HCT116 (cell line): ENCODE data around the gene FAF2. TPM values are rescaled to one million over a fixed set of nuclear protein-coding genes. Genes with fewer than 3 reads are reported as not detected.

Experiments
- ATAC-seq: fragments of 200-7000 bp; cut with Tn5 transposase; 2 replicates; pipeline ENCODE4 v1.9.1; 2020; ENCODE audit warnings: mild to moderate bottlenecking, moderate library complexity
- BruUV-seq: library from RNA; stranded (reverse); fragments of 400-500 nt; replicated peaks from 2 replicates; lab custom pipeline; 2021; lab: Mats Ljungman, UMichigan
- CTCF ChIA-PET: fragments of 300-600 bp; sonication (Branson Sonifier 250); formaldehyde crosslinking; loops from one replicate; lab custom pipeline; 2021; ENCODE audit warnings: antibody characterized with exemption; lab: Charles Lee
- POLR2A ChIA-PET: fragments of 300-600, 350-600 bp; sonication (Branson Sonifier 250); formaldehyde crosslinking; loops from one replicate; lab custom pipeline; 2021; ENCODE audit warnings: antibody characterized with exemption; lab: Charles Lee
- RAD21 ChIA-PET, 2 experiments: fragments of 300-600 bp; sonication (Branson Sonifier 250); formaldehyde crosslinking; loops; one replicate each; lab custom pipeline; 2023; ENCODE audit warnings: low total read pairs in 2 of 2; ENCODE audit not compliant: uncharacterized antibody in 2 of 2, unreplicated experiment in 2 of 2, low non-redundant PET in 1 of 2; lab: Charles Lee
- DNase-seq: peaks from one replicate; pipeline ENCODE4 v3.0.0-alpha.2; 2010; ENCODE audit warnings: low read depth, low spot score
- H2AFZ ChIP-seq: fragments of 200-600 bp; shearing (Covaris generic), sonication (generic); 2 replicates; pipeline ENCODE4 v1.6.1; 2017; ENCODE audit warnings: low read depth, mixed run types, mixed read lengths, antibody characterized with exemption, low read length; ENCODE audit not compliant: poor library complexity, severe bottlenecking
- H3K27ac ChIP-seq: 2 replicates; pipeline ENCODE4 v1.5.1; 2012; ENCODE audit warnings: low read depth, low read length
- H3K27me3 ChIP-seq: fragments of 200-600 bp; sonication (generic); 2 replicates; pipeline ENCODE4 v1.6.1; 2016; ENCODE audit warnings: mixed run types, low read length, mixed read lengths; ENCODE audit not compliant: insufficient read depth
- H3K36me3 ChIP-seq, 2 experiments: fragments of 200-500 bp in 1 of 2; fragments of 200-600 bp in 1 of 2; sonication (Bioruptor generic) in 1 of 2; sonication (generic) in 1 of 2; 2 replicates each; pipeline versions ENCODE4 v1.5.1 to v1.6.1; 2014 to 2016; ENCODE audit warnings: low read length in 2 of 2, inconsistent platforms in 1 of 2, mixed read lengths in 1 of 2, mixed run types in 1 of 2; ENCODE audit not compliant: insufficient read depth in 2 of 2, control insufficient read depth in 1 of 2
- H3K4me1 ChIP-seq, 2 experiments: fragments of 200-600 bp in 1 of 2; sonication (generic) in 1 of 2; 2 replicates each; pipeline versions ENCODE4 v1.5.1 to v1.6.1; 2012 to 2017; ENCODE audit warnings: low read length in 2 of 2, inconsistent platforms in 1 of 2, mild to moderate bottlenecking in 1 of 2, mixed read lengths in 1 of 2, mixed run types in 1 of 2, moderate library complexity in 1 of 2; ENCODE audit not compliant: insufficient read depth in 2 of 2, control insufficient read depth in 1 of 2
- H3K4me2 ChIP-seq: fragments of 200-600 bp; sonication (generic); 2 replicates; pipeline ENCODE4 v1.6.1; 2017; ENCODE audit warnings: mixed run types, low read length, mixed read lengths
- H3K4me3 ChIP-seq, 2 experiments: fragments of 200-600 bp in 1 of 2; sonication (generic) in 1 of 2; replicated peaks in 1 of 2; 2 replicates each; pipeline ENCODE4 v1.5.1; 2011 to 2016; ENCODE audit warnings: low read length in 2 of 2, control low read depth in 1 of 2, low read depth in 1 of 2, mild to moderate bottlenecking in 1 of 2, mixed read lengths in 1 of 2, mixed run types in 1 of 2
- H3K79me2 ChIP-seq: fragments of 200-600 bp; sonication (generic); 2 replicates; pipeline ENCODE4 v1.6.1; 2017; ENCODE audit warnings: mild to moderate bottlenecking, mixed run types, low read length, moderate library complexity, mixed read lengths; ENCODE audit not compliant: insufficient read depth
- H3K9ac ChIP-seq: fragments of 200-600 bp; sonication (generic); 2 replicates; pipeline ENCODE4 v1.6.1; 2016; ENCODE audit warnings: low read length, mixed read lengths
- H3K9me2 ChIP-seq: fragments of 200-600 bp; sonication (generic), shearing (Covaris generic); 2 replicates; pipeline ENCODE4 v1.6.1; 2017; ENCODE audit warnings: mixed run types, mild to moderate bottlenecking, moderate library complexity; ENCODE audit not compliant: insufficient read depth
- H3K9me3 ChIP-seq, 2 experiments: fragments of 200-500 bp in 1 of 2; fragments of 200-600 bp in 1 of 2; sonication (Bioruptor generic) in 1 of 2; sonication (generic) in 1 of 2; 2 replicates each; pipeline ENCODE4 v1.6.1; 2014 to 2017; ENCODE audit warnings: low read length in 2 of 2, mixed read lengths in 2 of 2, inconsistent platforms in 1 of 2, low read depth in 1 of 2, mild to moderate bottlenecking in 1 of 2, mixed run types in 1 of 2, moderate library complexity in 1 of 2; ENCODE audit not compliant: control insufficient read depth in 1 of 2, insufficient read depth in 1 of 2
- H4K20me1 ChIP-seq: fragments of 200-600 bp; sonication (generic), shearing (Covaris generic); 2 replicates; pipeline ENCODE4 v1.6.1; 2017; ENCODE audit warnings: mixed run types, mild to moderate bottlenecking, moderate library complexity; ENCODE audit not compliant: insufficient read depth
- ATF3 ChIP-seq: IDR thresholded peaks from 2 replicates; pipeline ENCODE4 v1.6.1; 2012
- CBX3 ChIP-seq: IDR thresholded peaks from 2 replicates; pipeline ENCODE4 v1.6.1; 2012; ENCODE audit warnings: low read depth
- CTCF ChIP-seq, 3 experiments: fragments of 200-600 bp in 1 of 3; sonication (generic) in 1 of 3; IDR thresholded peaks in 2 of 3; conservative IDR thresholded peaks in 1 of 3; 2 replicates each; pipeline ENCODE4 v1.5.1; 2012 to 2017; ENCODE audit warnings: low read depth in 2 of 3, low read length in 2 of 3, antibody characterized with exemption in 1 of 3, borderline replicate concordance in 1 of 3, control low read depth in 1 of 3, mild to moderate bottlenecking in 1 of 3, mixed read lengths in 1 of 3, mixed run types in 1 of 3, moderate library complexity in 1 of 3; ENCODE audit not compliant: insufficient read depth in 1 of 3
- EZH2 ChIP-seq: fragments of 200-600 bp; sonication (generic); IDR thresholded peaks from 2 replicates; pipeline ENCODE4 v1.6.1; 2017; ENCODE audit warnings: antibody characterized with exemption, mixed run types
- EZH2phosphoT487 ChIP-seq: fragments of 200-600 bp; IDR thresholded peaks from 2 replicates; pipeline ENCODE4 v1.6.1; 2018; ENCODE audit warnings: antibody characterized with exemption, borderline replicate concordance
- FOSL1 ChIP-seq: IDR thresholded peaks from 2 replicates; pipeline ENCODE4 v1.6.1; 2012; ENCODE audit warnings: low read depth
- JUND ChIP-seq: IDR thresholded peaks from 2 replicates; pipeline ENCODE4 v1.6.1; 2012
- MAX ChIP-seq: IDR thresholded peaks from 2 replicates; pipeline ENCODE4 v1.6.1; 2012
- POLR2A ChIP-seq: IDR thresholded peaks from 2 replicates; pipeline ENCODE4 v1.7.0; 2011; ENCODE audit warnings: borderline replicate concordance; ENCODE audit not compliant: insufficient read depth, insufficient read length; ENCODE audit errors: extremely low read depth
- POLR2AphosphoS5 ChIP-seq: IDR thresholded peaks from 2 replicates; pipeline ENCODE4 v1.6.1; 2011; ENCODE audit warnings: mild to moderate bottlenecking, low read depth, low read length, moderate library complexity
- REST ChIP-seq: IDR thresholded peaks from 2 replicates; pipeline ENCODE4 v1.6.1; 2012; ENCODE audit warnings: low read depth
- SP1 ChIP-seq: IDR thresholded peaks from 2 replicates; pipeline ENCODE4 v1.6.1; 2012; ENCODE audit warnings: low read depth
- SRF ChIP-seq: IDR thresholded peaks from 2 replicates; pipeline ENCODE4 v1.6.1; 2012; ENCODE audit warnings: low read depth
- ZBTB33 ChIP-seq: IDR thresholded peaks from 2 replicates; pipeline ENCODE4 v1.6.1; 2011; ENCODE audit warnings: mild to moderate bottlenecking, low read length, moderate library complexity; ENCODE audit not compliant: insufficient replicate concordance; ENCODE audit errors: extremely low read depth
- ZNF274 ChIP-seq: fragments of 200-500 bp; sonication (Bioruptor generic); IDR thresholded peaks from 2 replicates; pipeline ENCODE4 v1.6.1; 2014; ENCODE audit warnings: mild to moderate bottlenecking, low read depth, low read length, inconsistent platforms
- intact Hi-C: fragments of 100-400 bp; cut with micrococcal nuclease; formaldehyde crosslinking; loops from 2 replicates; pipeline ENCODE4 v1.10.0; 2022
- total RNA-seq: library from RNA; stranded (reverse); gene quantifications from one replicate; pipeline ENCODE4 v1.2.1, GENCODE V29; 2021; ENCODE audit not compliant: unreplicated experiment

Gene FAF2
- total RNA-seq, 1 experiment from 2014 or later: 51.9 TPM

- Histone ChIP-seq H3K4me3 (no peak overlapping the region), H3K4me2 (no peak overlapping the region), H3K36me3 (no peaks in the 10 kb centered on the region), H3K9me3 (no peaks in the 10 kb centered on the region), H3K27ac (no peak overlapping the region), H2AFZ (no peak overlapping the region), H3K27me3 (no peaks in the 10 kb centered on the region), H3K4me1 (peaks cover 7 to 21% of the 10 kb centered on the region in 2 experiments; a peak in 3 of 4 replicates), H3K9ac (no peak overlapping the region), H3K9me2 (no peaks in the 10 kb centered on the region), H3K79me2 (no peaks in the 10 kb centered on the region), H4K20me1 (no peaks in the 10 kb centered on the region)
- intact Hi-C loops: loop anchor here (5.0 kb wide), 1 partner anchor 141 kb away; the partner anchor contains the start of gene CLTB
- DNase-seq (no peak), ATAC-seq (no peak)
- BruUV-seq: no TSS peak
- CTCF ChIA-PET: no interaction called here
- POLR2A ChIA-PET: no interaction called here
- TF ChIP-seq MAX: no peak
- no peak for TF ChIP-seq POLR2AphosphoS5
- no peak for TF ChIP-seq ZBTB33
- TF ChIP-seq EZH2phosphoT487: no peak
- TF ChIP-seq EZH2: no peak
- no peak for TF ChIP-seq CTCF (IDR thresholded peaks at IDR 0.05 in 2 of 3, conservative IDR thresholded peaks at IDR 0.05 in 1 of 3; ENCODE audit: borderline replicate concordance in 1 of 3, insufficient read depth in 1 of 3, low read depth in 2 of 3, low read length in 2 of 3)
- TF ChIP-seq POLR2A: no peak
- no peak for TF ChIP-seq ATF3
- no peak for TF ChIP-seq SRF
- no peak for TF ChIP-seq ZNF274
- no peak for TF ChIP-seq FOSL1
- no peak for TF ChIP-seq JUND
- TF ChIP-seq SP1: no peak
- TF ChIP-seq CBX3: no peak
- no peak for TF ChIP-seq REST
- RAD21 ChIA-PET: interaction anchor here in 1 of 2 experiments (0.8 kb wide), 1 partner anchor 828 kb away, joined by 3 read pairs; no protein-coding TSS in a partner anchor
These were observed 109.7 kb downstream of the FAF2 start for GRCh38 chr5:176557846-176558245.
